Lung (tissue), 12 donors: ENCODE data around the gene SYNE1. TPM values are rescaled to one million over a fixed set of nuclear protein-coding genes. Genes with fewer than 3 reads are reported as not detected.

ENCODE experiments used
- ATAC-seq: fragments of 200-7000 bp; cut with Tn5 transposase; one replicate; pipeline ENCODE4 v1.9.1; 2020; ENCODE audit warnings: moderate number of reproducible peaks; ENCODE audit not compliant: insufficient read depth, low FRiP score
- DNase-seq, 3 donors: peaks; one replicate each; pipeline ENCODE4 v3.0.0-alpha.2; 2013 to 2017
- H3K27ac ChIP-seq, 2 donors: one replicate each; pipeline ENCODE4 v1.5.1; 2013; ENCODE audit warnings: mild to moderate bottlenecking in 2 of 2, moderate library complexity in 2 of 2, control low read depth in 1 of 2, inconsistent platforms in 1 of 2, low read depth in 1 of 2, low read length in 1 of 2
- H3K27me3 ChIP-seq, 3 donors: one replicate each; pipeline ENCODE4 v1.5.1; 2013; ENCODE audit warnings: low read length in 2 of 3; ENCODE audit not compliant: control insufficient read depth in 3 of 3, insufficient read depth in 3 of 3
- H3K36me3 ChIP-seq, 4 donors: one replicate each; pipeline ENCODE4 v1.5.1; 2013; ENCODE audit warnings: low read length in 4 of 4, mild to moderate bottlenecking in 1 of 4, moderate library complexity in 1 of 4; ENCODE audit not compliant: control insufficient read depth in 4 of 4, insufficient read depth in 4 of 4
- H3K4me1 ChIP-seq, 5 donors: one replicate each; pipeline ENCODE4 v1.5.1; 2013; ENCODE audit warnings: low read length in 5 of 5, mild to moderate bottlenecking in 2 of 5, moderate library complexity in 1 of 5; ENCODE audit not compliant: control insufficient read depth in 5 of 5, insufficient read depth in 5 of 5
- H3K4me3 ChIP-seq: one replicate; pipeline ENCODE4 v1.5.1; 2013; ENCODE audit warnings: mild to moderate bottlenecking, control low read depth, moderate library complexity
- H3K9ac ChIP-seq, 2 donors: one replicate each; pipeline ENCODE4 v1.5.1; 2013; ENCODE audit warnings: low read length in 2 of 2, control low read depth in 1 of 2; ENCODE audit not compliant: insufficient read depth in 1 of 2
- H3K9me3 ChIP-seq, 4 donors: one replicate each; pipeline ENCODE4 v1.5.1; 2013; ENCODE audit warnings: low read length in 3 of 4, mild to moderate bottlenecking in 1 of 4, moderate library complexity in 1 of 4; ENCODE audit not compliant: control insufficient read depth in 4 of 4, insufficient read depth in 3 of 4
- CTCF ChIP-seq: IDR thresholded peaks from 2 replicates; pipeline ENCODE4 v1.5.1; 2012; ENCODE audit warnings: mild to moderate bottlenecking; ENCODE audit errors: control extremely low read depth, extremely low read depth
- WGBS, 2 donors: extraction: QIAGEN DNeasy Blood & Tissue Kit; methylation state at CpG; one replicate each; pipeline ENCODE4 v1.1.7; 2013; 5-methylcytosine and 5-hydroxymethylcytosine counted together
- polyA plus RNA-seq, 2 donors: library from polyadenylated mRNA; stranded (reverse); fragments of 200-250 nt; gene quantifications; one replicate each; pipeline ENCODE4 v1.2.1, GENCODE V29; 2013
- total RNA-seq, 2 donors: library from RNA; depleted of rRNA in 1 of 2; stranded (reverse); fragments of >200 nt in 1 of 2; gene quantifications; one replicate each; pipeline ENCODE4 v1.2.1, GENCODE V29; 2014 to 2021
- donor health status: control.
- donor health status: control.
- donor health status: Bipolar disorder and iron deficiency.
- donor health status: healthy.
- donor health status: DM: yes; HTN: yes; CAD: no.

SYNE1 gene
- total and polyA plus RNA-seq, 4 donors = 26.4 to 352 (median 131) TPM

GRCh38 chr6:152313542-152314482 is 323.4 kb downstream of the SYNE1 start:
- Histone ChIP-seq H3K9ac (no peak overlapping the region), H3K27ac (peak overlapping the region in 1 of 2 donors; percentile 12)

GRCh38 chr6:152312434-152312833 is 324.7 kb downstream of the SYNE1 start:
- no peak for DNase-seq
- peaks cover 0 to 9% (median 0%) of the 10 kb centered on the region in 5 donors for H3K4me1 ChIP-seq
- ATAC-seq = no peak
- H3K27me3 ChIP-seq = no peaks in the 10 kb centered on the region
- no peaks in the 10 kb centered on the region for H3K9me3 ChIP-seq
- no peak overlapping the region for H3K9ac ChIP-seq
- no peak overlapping the region for H3K4me3 ChIP-seq
- no peak overlapping the region for H3K27ac ChIP-seq
- no peak for TF ChIP-seq CTCF
- peaks cover 24 to 53% (median 37%) of the 10 kb centered on the region in 4 donors for H3K36me3 ChIP-seq
- WGBS, 2 donors = 98 to 100% methylated on average over 2 of the region's 2 CpGs

More at GRCh38 chr6:152313542-152314482, 323.4 kb downstream of the SYNE1 start:
- WGBS, 2 donors = 85 to 87% methylated on average over 10 of the region's 10 CpGs
- no peak for TF ChIP-seq CTCF
- H3K36me3 ChIP-seq = peaks cover 19 to 58% (median 37%) of the 10 kb centered on the region in 4 donors
- no peaks in the 10 kb centered on the region for H3K27me3 ChIP-seq
- ATAC-seq (no peak), DNase-seq (no peak)
- no peaks in the 10 kb centered on the region for H3K9me3 ChIP-seq
- H3K4me1 ChIP-seq = peaks cover 0 to 9% (median 0%) of the 10 kb centered on the region in 5 donors
- H3K4me3 ChIP-seq = no peak overlapping the region

GRCh38 chr6:152310371-152310954 is 326.7 kb downstream of the SYNE1 start:
- Histone ChIP-seq H3K4me1 (peaks cover 0 to 9% (median 0%) of the 10 kb centered on the region in 5 donors), H3K9ac (no peak overlapping the region), H3K9me3 (no peaks in the 10 kb centered on the region), H3K4me3 (no peak overlapping the region), H3K27ac (no peak overlapping the region), H3K36me3 (peaks cover 18 to 46% (median 32%) of the 10 kb centered on the region in 4 donors), H3K27me3 (no peaks in the 10 kb centered on the region)
- TF ChIP-seq CTCF = no peak
- 78 to 86% methylated on average over 7 of the region's 7 CpGs for WGBS, 2 donors
- no peak for ATAC-seq
- no peak for DNase-seq
